Cerebellar nuclear complex (tissue), 1 donor: Measurements from ENCODE around the gene SYNE3.
A peak's percentile ranks its signal among the peaks of the same experiment; 100 is the strongest.

ENCODE experiments used
- DNase-seq, 2 experiments: peaks; one replicate each; lab custom pipeline; 2025; lab: John Stamatoyannopoulos, UW

Gene SYNE3

DNA sequence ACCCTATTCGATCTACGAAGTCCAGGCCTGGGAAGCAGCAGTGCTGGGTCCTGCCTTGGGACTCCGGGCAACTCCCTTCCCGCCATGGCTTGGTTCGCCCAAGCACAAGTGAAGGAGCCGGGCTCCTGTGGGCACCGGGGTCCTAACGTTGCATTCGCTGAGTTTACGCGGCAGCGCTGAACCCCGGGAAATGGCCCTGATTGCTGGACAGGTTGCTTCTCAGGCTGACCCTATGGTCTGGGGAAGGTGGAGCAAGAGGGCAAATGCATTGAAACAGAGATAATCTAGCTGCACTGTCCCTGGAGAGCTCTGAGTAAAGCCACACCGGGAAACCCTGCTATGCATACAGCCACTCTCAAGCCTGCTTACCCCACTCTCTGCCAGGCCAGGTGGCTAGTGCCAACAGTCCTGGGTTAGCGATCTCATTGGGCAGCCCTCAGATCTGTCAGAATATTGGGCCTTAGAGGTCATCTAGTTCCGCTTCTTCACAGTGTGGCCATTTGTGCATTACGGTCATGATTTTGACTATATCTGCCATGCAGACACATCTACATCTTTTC lies 11.3 kb downstream of the SYNE3 start:
- no peak for DNase-seq

DNA sequence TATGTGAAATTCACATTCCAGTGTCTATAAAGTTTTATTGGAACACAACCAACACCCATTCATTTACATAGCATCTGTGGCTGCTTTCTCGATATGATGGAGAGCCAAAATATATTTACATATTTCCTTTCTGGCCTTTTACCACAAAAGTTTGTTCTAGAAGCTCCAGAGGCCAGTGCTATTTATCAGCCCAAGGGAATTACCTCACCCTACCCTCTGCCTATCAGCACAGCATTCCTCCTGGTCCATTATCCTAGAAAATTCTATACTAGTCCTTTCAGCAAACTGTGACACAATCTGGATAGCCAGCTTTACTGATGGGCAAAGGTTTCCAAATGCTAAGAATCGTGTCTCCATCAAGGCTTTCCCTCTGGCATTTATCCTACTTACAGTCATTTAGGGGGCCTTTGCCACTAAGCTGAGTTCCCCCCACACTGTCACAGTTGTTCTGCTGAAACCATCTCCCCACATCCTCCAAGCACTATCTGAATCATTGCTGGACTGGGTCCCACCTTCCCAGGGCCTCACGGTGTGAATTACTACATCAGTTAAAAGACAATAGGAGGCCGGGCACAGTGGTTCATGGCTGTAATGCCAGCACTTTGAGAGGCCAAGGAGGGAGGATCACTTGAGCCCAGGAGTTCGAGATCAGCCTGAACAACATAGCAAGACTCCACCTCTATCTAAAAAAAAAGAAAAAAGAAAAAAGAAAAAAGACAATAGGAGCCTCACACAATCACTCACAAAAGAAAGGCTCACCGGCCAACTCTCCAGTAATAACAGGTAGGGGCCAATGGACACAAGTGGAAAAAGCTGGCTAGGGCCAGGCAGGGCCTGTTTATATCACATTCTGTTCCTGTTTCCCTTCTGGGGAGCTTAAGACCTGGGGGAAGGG lies 12.1 kb downstream of the SYNE3 start:
- no peak for DNase-seq

DNA sequence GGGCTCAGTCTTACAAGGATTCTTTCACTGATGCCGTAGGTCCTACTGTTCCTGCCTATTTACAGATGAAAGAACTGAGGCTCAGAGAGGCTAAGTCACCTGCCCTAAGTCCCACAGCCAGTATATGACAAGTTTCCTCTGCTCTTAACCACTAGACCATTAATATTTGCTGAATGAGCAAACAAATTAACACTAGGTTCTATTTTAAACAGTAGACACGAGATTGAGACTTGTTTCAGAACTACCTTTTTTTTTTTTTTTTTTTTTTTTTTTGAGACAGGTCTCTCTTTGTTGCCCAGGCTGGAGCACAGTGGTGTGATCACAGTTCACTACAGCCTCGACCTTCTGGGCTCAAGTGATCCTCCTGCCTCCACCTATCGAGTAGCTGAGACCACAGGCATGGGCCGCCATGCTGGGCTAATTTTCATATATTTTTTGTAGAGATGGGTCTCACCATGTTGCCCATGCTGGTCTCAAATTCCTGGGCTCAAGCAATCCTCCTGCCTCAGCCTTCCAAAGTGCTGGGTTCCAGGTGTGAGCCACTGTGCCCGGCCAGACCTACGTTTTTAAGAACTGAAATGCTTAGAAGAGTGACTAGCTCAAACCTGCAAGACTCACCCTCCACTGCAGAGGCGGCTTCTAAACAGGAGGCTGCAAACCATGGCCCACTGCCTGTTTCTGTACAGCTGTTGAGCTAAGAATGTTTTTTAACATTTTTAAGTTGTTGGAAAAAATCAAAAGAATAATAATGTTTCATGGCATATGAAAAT lies 12.9 kb downstream of the SYNE3 start:
- no peak for DNase-seq

DNA sequence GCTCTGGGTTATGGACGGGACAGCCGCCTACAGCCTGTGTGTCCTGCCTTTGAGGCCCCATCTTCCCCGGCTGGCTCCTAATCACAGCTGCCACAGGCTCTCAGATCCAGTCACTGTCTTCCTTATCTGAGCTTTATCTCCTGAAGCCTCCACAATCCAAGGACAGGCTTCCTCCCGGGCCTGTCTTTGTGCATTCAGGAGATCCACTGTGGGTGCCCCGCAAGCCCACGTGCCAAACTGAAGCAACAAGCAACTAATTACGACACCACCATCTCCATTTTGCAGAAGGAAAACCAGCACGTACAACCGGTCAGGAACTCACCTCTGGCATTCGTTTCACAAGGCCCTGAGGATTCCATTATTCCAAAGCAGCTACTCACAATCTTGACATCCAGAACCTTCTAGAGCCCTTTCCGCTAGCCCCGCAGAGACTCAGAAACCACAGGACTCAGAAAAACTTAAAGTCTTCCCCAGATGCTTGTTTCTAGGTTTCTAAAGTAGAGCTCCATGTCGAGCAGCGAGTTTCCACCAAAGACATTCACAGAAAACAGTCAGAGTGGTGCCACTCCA lies 14.0 kb downstream of the SYNE3 start:
- no peak for DNase-seq

GRCh38 chr14:95500772-95501401 lies 15.6 kb downstream of the SYNE3 start:
- DNase-seq = no peak

DNA sequence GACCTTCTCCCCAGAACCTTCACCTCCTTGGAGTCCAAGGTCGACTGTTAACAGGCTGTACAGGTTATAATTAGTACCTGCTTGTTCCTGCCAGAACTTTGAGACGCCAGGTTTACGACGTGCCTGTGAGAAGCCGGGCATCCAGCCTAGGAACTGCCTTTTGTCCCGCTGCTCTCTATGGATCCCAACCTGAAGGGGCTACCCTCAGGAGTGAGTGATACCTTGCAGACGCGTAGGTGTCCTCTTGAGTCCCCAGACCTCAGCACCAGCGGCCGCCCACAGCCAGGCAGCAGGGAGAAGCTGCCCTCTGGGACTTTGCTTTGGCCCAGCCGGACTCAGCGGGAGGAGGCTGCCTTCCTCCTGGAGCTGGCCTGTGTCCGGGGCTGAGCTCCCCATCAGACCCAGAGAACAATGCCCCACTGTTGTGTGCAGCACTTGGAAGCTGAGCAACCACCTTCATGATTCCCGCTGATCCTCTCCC lies 16.2 kb downstream of the SYNE3 start:
- no peak for DNase-seq

DNA sequence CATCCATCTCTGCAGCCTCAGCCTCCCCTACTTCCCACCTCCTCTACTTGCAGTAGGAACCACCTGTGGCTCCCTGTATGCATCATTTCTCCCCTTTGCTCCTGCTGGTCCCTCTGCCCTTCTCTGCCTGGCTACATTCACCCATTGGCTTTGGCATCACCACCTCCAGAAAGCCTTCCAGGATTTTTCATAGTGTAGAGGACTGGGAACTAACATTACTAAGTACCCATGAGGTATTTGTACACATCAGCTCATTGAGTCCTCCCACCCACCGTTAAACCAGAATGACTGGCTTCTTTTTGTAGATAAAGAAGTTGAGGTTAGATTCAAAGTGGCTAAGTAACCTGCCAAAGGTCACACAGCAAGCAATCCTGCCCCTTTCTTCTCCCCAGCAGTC lies 17.1 kb downstream of the SYNE3 start:
- DNase-seq = no peak

DNA sequence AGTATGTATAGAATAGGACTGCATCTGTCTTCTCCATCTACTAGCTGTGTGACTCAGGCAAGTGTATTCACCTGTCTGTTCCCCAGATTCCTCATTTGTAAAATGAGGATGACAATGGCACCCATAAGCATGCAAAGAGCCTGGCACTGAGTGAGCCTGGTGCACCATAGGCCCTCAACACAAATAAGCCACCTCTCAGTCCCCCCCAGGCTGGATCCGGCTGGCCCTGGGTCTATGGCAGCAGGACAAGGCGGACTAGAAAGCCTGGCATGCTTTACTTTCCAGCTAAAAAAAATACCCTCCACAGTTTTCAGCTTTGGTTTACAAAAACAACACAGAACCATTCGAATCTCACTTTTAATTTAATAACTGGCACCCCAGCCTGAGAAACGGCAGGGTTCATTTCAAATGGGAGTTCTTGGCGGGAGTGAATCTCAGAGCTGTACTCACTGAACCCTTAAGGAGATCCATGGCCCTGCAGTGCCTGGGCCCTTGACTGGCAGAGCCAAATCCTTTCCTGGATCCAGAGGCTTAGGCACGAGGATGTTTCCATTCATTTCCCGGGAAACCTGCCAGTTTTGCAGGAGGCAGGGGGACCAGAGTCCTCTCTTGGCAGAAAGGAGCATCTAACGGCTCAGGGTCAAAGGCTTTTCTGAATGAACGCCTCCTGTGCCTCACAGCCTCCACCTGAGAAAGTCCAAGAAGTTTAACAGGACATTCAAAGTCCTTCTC lies 17.7 kb downstream of the SYNE3 start:
- DNase-seq = no peak

DNA sequence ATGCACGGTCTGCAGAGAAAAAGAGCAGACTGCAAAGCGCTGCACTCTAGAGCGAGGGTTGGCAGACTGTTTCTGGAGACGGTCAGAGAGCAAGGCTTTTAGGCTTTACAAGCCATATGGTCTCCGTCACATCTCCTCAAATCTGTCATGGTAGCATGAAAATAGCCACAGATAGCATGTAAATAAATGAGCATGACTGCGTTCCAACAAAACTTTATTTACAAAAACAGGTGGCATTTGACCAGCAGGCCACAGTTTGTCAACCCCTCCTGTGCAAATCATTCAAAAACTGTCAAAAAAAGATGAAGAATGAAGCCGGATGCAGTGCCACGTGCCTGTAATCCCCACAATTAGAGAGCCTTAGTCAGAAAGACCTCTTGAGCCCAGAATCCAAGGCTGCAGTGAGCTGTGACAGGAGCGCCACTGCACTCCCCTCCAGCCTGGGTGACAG lies 18.9 kb downstream of the SYNE3 start:
- peak in 1 of 2 experiments; percentile 70 for DNase-seq

- no peak for DNase-seq
Observed at GRCh38 chr14:95496690-95497259, 19.7 kb downstream of the SYNE3 start.

DNA sequence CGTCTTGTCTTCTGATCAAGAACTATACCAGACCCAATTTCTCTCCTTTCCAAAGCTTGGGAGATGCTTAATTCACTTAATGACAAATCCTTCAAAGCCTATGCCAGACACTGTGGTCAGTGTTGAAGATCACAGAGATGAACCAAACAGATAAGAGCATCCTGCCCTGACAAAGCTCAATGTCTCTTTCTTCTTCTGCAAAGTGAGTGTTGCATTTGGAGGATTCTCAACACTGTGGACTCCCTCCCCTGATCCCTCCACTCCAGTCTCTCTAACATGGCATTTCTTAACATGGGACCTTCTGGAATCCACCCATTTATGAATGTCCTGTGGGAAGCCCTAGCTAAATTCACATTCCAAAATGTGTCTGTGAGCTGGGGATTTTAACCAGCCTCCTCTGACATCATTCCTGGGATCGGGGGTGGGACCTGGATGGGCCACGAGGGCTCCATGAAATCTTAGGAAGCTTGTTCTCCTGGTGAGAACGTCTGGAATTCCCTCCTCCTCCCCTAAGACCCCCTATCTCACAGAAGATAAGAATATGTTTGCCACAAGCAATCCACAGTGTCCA lies 20.3 kb downstream of the SYNE3 start:
- DNase-seq = no peak

DNA sequence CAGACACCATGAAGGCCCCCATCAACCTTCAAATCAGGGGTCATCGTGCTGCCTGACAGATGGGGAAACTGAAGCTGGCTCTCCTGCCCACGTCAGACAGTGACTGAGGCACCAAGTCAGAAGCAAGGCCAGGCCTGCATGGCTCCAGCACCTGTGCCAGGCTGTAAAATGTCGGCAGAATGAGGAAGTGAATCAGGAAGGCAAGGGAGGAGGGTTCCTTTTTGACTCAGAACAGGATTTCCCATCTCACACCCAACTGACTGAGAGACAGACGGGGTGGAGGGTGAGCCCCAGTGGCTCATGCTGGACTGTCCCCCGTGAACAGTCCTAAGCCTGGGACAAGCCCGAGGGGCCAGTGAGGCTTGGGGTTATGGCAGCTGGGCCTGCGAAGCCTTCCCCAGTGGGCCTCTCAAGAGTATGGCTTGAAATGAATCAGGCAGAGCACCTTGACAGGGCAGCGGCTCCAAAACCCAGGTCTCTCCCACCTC lies 20.9 kb downstream of the SYNE3 start:
- no peak for DNase-seq

GRCh38 chr14:95495076-95495475 lies 21.4 kb downstream of the SYNE3 start:
- no peak for DNase-seq

DNA sequence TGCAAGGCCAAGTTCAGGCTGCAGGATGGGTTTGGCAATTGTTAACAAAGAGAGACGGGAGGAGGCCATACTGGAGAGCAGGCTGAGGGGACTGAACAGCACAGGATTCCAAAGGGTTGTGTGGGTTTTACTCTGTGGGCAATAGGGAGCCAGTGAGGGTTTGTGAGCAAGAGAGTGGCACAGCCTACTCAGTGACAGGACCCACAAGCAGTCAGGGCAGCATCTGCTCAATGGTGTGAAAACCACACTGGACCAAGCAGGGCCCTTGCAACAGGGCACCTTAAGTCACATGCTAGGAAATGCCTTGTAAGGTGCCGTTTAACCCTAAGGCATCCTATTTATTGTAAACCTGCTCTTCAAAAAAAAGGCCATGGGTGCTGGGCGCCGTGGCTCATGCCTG lies 22.0 kb downstream of the SYNE3 start:
- DNase-seq = no peak

DNA sequence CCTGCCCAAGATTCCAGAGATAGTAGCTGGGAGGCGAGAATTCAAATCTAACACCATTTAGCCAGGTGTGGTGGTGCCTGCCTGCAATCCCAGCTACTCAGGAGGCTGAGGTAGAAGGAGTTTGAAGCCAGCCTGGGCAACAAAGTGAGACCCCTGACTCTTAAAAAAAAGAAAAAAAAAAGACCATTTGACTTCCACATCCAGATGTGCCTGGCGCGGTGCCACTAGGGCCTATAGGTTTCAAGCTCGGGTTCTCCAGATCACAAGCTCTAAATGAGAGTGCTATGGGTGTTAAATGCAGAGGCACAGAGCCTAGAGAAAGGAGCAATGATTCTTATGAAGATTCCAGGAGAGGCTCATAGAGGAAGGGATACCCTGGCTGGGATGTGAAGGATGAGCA lies 22.5 kb downstream of the SYNE3 start:
- no peak for DNase-seq

GRCh38 chr14:95493503-95493902 lies 22.9 kb downstream of the SYNE3 start:
- no peak for DNase-seq

GRCh38 chr14:95491936-95492608 lies 24.4 kb downstream of the SYNE3 start:
- no peak for DNase-seq

DNA sequence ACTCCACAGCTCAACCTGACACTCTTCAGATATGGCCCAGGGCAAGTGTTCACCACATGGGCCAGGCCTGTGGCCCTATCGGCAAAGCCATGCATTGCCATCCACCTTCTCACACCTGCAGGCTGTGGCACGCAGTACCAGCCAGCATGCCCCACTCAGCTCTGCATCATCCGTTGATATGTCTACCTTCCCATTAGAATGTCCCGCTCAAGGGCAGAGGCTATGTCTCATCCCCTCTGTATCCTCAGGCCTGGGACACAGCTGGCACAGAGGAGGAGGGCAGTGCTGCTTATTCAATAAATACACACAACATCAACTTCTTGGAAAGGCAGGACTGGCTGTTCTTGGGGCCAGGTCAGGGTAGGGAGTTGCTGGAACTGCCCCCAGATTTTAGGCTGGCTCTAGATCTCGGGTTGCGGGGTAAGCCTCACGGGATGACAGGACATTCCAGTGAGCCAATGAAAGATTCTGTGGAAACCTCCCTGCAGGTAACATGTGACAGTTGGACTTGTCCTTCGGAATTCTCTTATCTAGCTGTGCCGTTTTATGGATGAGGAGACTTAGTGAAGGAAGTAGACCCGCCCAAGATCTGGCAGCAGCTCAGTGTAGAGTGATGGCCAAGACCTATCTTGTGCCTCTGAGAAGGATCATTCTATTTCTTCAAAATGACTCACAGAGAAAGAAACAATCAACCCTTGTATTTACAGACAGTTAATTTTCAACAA lies 25.6 kb downstream of the SYNE3 start:
- DNase-seq = no peak

DNA sequence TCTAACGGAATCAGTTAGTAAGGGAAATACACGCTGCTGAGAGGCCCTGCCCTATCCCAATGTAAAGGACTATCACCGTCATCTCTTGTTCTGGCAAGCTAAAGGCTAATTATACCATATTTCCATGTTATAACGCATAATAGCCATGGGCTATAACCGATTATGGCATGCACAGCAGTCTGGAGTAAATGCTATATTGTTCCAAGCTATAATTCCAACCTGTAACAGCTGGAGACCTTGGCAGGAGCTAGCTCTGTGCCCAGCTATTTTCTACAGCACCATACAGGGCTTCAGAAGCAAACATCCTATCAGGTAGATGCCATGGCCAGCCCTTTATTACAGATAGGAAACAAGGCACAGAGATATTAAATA lies 26.3 kb downstream of the SYNE3 start:
- no peak for DNase-seq
